ENCODE data around the gene FOXA3. TPM values are rescaled to one million over a fixed set of nuclear protein-coding genes. Genes with fewer than 3 reads are reported as not detected.

The FOXA3 gene
- total and polyA plus RNA-seq, 2 donors (not counting 3 experiments of a cell fraction or from before 2014, with no cell fraction given), result 0.06 TPM; not detected in 1

GRCh38 chr19:45828945-45829344, 35.2 kb upstream of the FOXA3 start:
- Histone ChIP-seq H3K36me3 (ENCODE audit: control insufficient read depth in 2 of 2, extremely low read depth in 1 of 2, insufficient read depth in 2 of 2, low read length in 2 of 2) (peaks cover 11 to 68% of the 10 kb centered on the region in 2 experiments), H3K9me3 (replicated peaks; ENCODE audit: control insufficient read depth, insufficient read depth, low read length) (no peaks in the 10 kb centered on the region), H3K9ac (replicated peaks; ENCODE audit: extremely low read depth, insufficient read depth, low read length) (no peak overlapping the region), H3K27ac (ENCODE audit: insufficient read depth, low read depth, low read length) (no peak overlapping the region), H3K4me1 (ENCODE audit: control insufficient read depth, extremely low read depth, insufficient read depth, low read length) (no peaks in the 10 kb centered on the region), H3K9me1 (replicated peaks; ENCODE audit: control insufficient read depth, extremely low read depth, insufficient read depth, low read length) (no peaks in the 10 kb centered on the region), H3K4me2 (ENCODE audit: insufficient read depth, low read length) (no peak overlapping the region), H3K79me2 (ENCODE audit: control insufficient read depth, insufficient read depth, low read length) (no peaks in the 10 kb centered on the region), H4K20me1 (replicated peaks; ENCODE audit: control insufficient read depth, extremely low read depth, insufficient read depth, low read length) (no peaks in the 10 kb centered on the region), H2AFZ (ENCODE audit: low read depth, low read length) (no peak overlapping the region), H3K27me3 (ENCODE audit: control insufficient read depth in 2 of 2, insufficient read depth in 2 of 2, low read length in 2 of 2) (no peaks in the 10 kb centered on the region), H3K4me3 (replicated peaks in 1 of 3; ENCODE audit: insufficient read depth in 1 of 3, low read depth in 1 of 3, low read length in 3 of 3) (no peak overlapping the region)
- ChIA-PET POLR2A (no interaction called here), CTCF (interaction anchor here (4.1 kb wide), 1 partner anchor 11 kb away, joined by 35 read pairs; no protein-coding TSS in a partner anchor)
- FAIRE-seq (no peak), DNase-seq (ENCODE audit: low read depth, low spot score) (no peak)
- TF ChIP-seq EZH2 (IDR thresholded peaks at IDR 0.05; ENCODE audit: borderline replicate concordance, low read depth, low read length, severe bottlenecking) (no peak), POLR2AphosphoS5 (IDR thresholded peaks at IDR 0.05; ENCODE audit: insufficient read depth, low read depth, low read length) (no peak), MYC (IDR thresholded peaks at IDR 0.05; ENCODE audit: low read depth, low read length) (no peak), JUN (IDR thresholded peaks at IDR 0.05; ENCODE audit: borderline replicate concordance, insufficient read depth, insufficient read length, low read depth) (no peak), FOS (IDR thresholded peaks at IDR 0.05; ENCODE audit: borderline replicate concordance, insufficient read depth, low read length) (no peak), GATA2 (IDR thresholded peaks at IDR 0.05; ENCODE audit: insufficient read depth, insufficient read length, low read depth, low read length) (no peak), POLR2A (IDR thresholded peaks at IDR 0.05; ENCODE audit: low read depth, low read length) (no peak)
- TF ChIP-seq, protein P1, sequence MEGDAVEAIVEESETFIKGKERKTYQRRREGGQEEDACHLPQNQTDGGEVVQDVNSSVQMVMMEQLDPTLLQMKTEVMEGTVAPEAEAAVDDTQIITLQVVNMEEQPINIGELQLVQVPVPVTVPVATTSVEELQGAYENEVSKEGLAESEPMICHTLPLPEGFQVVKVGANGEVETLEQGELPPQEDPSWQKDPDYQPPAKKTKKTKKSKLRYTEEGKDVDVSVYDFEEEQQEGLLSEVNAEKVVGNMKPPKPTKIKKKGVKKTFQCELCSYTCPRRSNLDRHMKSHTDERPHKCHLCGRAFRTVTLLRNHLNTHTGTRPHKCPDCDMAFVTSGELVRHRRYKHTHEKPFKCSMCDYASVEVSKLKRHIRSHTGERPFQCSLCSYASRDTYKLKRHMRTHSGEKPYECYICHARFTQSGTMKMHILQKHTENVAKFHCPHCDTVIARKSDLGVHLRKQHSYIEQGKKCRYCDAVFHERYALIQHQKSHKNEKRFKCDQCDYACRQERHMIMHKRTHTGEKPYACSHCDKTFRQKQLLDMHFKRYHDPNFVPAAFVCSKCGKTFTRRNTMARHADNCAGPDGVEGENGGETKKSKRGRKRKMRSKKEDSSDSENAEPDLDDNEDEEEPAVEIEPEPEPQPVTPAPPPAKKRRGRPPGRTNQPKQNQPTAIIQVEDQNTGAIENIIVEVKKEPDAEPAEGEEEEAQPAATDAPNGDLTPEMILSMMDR (IDR thresholded peaks at IDR 0.05; ENCODE audit: extremely low read depth in 1 of 2, insufficient read depth in 1 of 2, low read depth in 1 of 2, low read length in 2 of 2), result no peak
- TF ChIP-seq, protein P2, sequence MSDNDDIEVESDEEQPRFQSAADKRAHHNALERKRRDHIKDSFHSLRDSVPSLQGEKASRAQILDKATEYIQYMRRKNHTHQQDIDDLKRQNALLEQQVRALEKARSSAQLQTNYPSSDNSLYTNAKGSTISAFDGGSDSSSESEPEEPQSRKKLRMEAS (IDR thresholded peaks at IDR 0.05; ENCODE audit: insufficient read depth, insufficient read length), result no peak
- intact Hi-C loops (cut with micrococcal nuclease) (no loop called here), dilution Hi-C loops (cut with MboI; ENCODE audit: extremely low pct_ligation_motif_present, low sequenced_read_pairs) (no loop called here)
- no TSS peak for BruUV-seq (replicated peaks)
